Right lung (tissue), 10 donors: ENCODE results near the gene ATF2. TPM values are rescaled to one million over a fixed set of nuclear protein-coding genes. Genes with fewer than 3 reads are reported as not detected.
A peak's percentile ranks its signal among the peaks of the same experiment; 100 is the strongest.

Experiments
- DNase-seq, 2 donors: peaks; one replicate each; pipeline ENCODE4 v3.0.0-alpha.2; 2013
- long read RNA-seq, 8 donors: transcript quantifications; one replicate each; lab custom pipeline, GENCODE V29; 2026
- polyA plus RNA-seq, 5 donors: library from polyadenylated mRNA; unstranded; fragments of 120-200 nt; gene quantifications; one replicate each; pipeline versions ENCODE4 v1.2.1 to v1.2.3, GENCODE V29; 2013; ENCODE audit warnings: inconsistent platforms in 1 of 5, low replicate concordance in 1 of 5; ENCODE audit not compliant: insufficient read length in 5 of 5, insufficient read depth in 1 of 5

ATF2 gene, protein sequence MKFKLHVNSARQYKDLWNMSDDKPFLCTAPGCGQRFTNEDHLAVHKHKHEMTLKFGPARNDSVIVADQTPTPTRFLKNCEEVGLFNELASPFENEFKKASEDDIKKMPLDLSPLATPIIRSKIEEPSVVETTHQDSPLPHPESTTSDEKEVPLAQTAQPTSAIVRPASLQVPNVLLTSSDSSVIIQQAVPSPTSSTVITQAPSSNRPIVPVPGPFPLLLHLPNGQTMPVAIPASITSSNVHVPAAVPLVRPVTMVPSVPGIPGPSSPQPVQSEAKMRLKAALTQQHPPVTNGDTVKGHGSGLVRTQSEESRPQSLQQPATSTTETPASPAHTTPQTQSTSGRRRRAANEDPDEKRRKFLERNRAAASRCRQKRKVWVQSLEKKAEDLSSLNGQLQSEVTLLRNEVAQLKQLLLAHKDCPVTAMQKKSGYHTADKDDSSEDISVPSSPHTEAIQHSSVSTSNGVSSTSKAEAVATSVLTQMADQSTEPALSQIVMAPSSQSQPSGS
- polyA plus RNA-seq = 10 to 100 TPM; 43.8 to 76.6 (median 68.2) TPM
- long read RNA-seq, donor 1, full-length matches to known transcripts = 3 of 10 reads
- long read RNA-seq, donor 1, partial matches to known transcripts = 7 of 10 reads
- long read RNA-seq, donor 1, other reads (novel, unspliced or antisense) = 0 of 10 reads
- long read RNA-seq, donor 2, full-length matches to known transcripts = 5 of 5 reads
- long read RNA-seq, donor 2, partial matches to known transcripts = 0 of 5 reads
- long read RNA-seq, donor 2, other reads (novel, unspliced or antisense) = 0 of 5 reads
- long read RNA-seq, donor 3, full-length matches to known transcripts = 5 of 5 reads
- long read RNA-seq, donor 3, partial matches to known transcripts = 0 of 5 reads
- long read RNA-seq, donor 3, other reads (novel, unspliced or antisense) = 0 of 5 reads
- long read RNA-seq, donor 4, full-length matches to known transcripts = 6 of 6 reads
- long read RNA-seq, donor 4, partial matches to known transcripts = 0 of 6 reads
- long read RNA-seq, donor 4, other reads (novel, unspliced or antisense) = 0 of 6 reads
- long read RNA-seq, donor 5, full-length matches to known transcripts = 5 of 10 reads
- long read RNA-seq, donor 5, partial matches to known transcripts = 5 of 10 reads
- long read RNA-seq, donor 5, other reads (novel, unspliced or antisense) = 0 of 10 reads
- long read RNA-seq, donor 6, full-length matches to known transcripts = 8 of 8 reads
- long read RNA-seq, donor 6, partial matches to known transcripts = 0 of 8 reads
- long read RNA-seq, donor 6, other reads (novel, unspliced or antisense) = 0 of 8 reads
- long read RNA-seq, donor 7, full-length matches to known transcripts = 9 of 9 reads
- long read RNA-seq, donor 7, partial matches to known transcripts = 0 of 9 reads
- long read RNA-seq, donor 7, other reads (novel, unspliced or antisense) = 0 of 9 reads
- long read RNA-seq, donor 8, full-length matches to known transcripts = 2 of 2 reads
- long read RNA-seq, donor 8, partial matches to known transcripts = 0 of 2 reads
- long read RNA-seq, donor 8, other reads (novel, unspliced or antisense) = 0 of 2 reads

DNA sequence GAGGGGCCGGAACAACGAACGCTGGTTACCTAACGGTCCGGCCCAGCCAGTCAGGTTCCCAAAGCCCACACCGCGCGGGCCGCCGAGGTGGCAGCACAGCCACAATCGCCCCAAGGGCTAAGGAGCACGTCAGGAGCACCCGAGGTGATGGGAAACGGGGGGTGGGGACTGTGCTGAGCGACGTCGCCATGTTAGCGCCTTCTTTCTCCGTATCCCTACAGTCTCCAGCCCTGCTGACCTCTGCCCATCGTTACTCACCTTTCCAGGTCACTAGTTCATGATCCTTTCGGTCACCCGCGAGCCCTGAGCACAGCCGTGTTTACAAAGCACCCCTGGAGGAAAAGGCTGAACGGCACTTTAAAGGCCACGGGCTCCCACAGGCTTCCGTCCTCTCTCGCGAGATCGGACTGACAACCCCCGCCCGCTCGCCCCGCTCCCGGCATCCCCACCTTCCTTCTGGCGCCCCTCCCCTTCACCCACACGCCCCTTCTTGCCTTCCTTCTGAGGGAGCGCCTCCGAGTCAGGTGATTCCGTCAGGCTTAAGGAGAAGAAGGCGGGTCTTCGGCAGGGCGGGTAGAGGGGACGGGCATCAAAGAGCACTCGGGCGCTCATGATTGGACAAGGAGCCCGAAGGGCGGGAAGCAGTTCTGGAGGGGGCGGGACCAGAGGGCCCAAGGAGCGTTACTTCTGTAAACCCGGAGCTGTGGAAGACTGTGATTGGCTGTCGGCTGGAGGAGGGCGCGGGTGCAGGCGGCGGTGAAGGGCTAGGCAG is at the start of gene ATF2:
Gene ATF2 (minus strand): TSS at position 412 of the 772 bp plus-strand sequence. CDS start 31,760 bp downstream, outside the sequence.
- DNase-seq = peak; percentile 99

DNA sequence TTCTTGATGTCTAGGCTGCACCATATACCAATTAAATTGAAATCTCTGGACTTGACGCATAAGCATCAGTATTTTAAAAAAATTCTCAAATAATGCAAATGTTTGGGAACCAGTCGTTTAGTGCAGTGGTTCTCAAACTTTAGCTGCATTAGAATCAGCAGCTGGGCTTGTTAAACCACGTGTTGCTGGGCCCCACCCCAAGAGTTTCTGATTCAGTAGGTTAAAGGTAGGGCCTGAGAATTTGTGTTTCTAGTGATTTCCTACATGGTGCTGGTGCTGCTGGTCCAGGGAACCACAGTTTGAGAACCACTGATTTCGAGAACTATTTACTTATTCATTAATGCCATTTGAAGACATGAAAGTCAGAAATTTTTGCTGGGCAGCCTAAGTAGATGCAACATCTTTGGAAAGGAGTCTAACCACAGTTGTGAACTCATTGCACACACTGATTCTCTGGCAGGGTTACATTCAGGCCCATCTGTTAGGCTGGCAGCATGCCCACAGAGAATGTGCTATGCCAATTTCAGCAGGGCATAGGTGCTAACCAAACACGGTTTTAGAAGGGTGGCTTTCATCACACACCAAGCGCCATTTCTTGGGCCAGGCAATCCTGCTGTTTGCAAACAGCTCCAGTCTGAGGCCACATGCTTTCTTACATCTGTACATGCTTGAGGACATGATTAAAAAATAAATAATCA is 39.9 kb upstream of the ATF2 start:
- peak in 1 of 2 donors; percentile 8 for DNase-seq

DNA sequence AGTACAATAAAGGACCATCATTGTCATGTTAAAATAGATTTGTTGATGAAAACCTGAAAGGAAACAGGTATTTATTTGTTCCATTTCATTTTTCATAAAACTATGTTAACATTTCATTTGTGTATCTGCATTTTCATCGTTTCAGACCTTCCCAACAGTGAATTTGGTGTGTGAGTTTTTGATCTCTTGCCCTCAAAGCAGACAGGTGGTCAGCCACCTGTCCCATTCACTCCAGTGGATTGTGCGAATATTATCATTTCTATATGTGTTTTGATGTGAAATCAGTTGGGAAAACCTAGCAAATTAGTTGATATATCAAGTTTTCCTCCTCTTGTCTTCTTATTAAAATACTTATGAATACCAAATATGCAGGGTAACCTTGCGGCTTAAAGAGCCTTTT is 38.9 kb upstream of the ATF2 start:
- DNase-seq = no peak

DNA sequence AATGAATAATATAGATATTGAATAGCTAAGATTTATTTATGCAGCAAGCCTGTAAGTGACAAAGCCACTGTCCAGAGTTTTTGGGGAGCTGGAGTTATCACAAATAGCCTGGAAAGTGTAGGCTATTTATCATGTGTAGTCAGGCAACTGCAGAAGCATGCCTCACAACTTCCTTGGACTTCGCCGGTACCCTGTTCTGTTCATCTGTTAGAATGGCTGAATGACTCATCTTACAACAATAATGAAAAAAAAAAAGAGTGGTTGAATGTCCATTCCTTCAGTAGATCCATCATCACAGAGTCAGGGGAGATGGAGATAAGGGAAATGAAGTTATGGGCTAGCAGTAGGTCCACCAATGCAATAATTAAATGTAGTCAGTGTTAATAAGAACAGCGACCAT is 37.5 kb upstream of the ATF2 start:
- no peak for DNase-seq

DNA sequence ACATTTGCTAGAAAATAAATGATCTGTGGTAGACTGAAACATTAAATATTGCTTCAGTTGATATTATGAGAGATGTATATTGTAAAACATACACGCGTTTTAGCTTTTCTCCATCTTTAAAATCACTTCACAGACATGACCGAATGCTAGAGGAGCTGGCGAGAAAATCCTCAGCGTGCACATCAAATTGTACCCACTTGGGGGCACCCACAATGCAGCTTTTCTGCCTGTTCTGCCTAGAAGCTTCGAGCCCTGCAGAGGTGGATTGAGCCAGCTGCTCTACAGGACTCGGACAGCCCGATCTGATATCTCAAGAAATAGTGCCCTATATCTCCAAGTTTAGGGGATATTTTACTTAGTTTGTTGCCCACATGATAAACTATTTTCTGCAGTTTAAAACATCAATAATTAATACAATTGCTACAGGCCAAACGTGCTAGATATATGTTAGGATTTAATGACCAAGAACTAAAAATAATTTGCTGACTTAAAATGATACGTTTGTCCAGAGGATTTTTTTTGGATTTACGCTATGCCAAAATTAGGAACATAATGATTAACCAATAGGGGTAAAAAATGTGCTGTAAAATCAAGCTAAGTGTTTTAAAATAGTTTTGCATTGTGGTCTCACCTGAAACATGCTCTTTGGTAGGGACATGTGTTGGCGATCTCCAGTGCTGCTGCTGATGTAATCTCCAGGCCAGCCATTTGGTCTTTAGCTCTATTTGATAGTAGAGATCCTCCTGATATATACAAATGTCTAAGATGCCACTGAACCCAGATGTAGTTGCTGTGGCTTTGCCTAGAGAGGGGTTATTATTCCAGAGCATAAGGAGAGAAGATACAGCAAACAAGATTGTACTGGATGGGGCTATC is 35.9 kb upstream of the ATF2 start:
- DNase-seq = peak; percentile 26 to 37

DNA sequence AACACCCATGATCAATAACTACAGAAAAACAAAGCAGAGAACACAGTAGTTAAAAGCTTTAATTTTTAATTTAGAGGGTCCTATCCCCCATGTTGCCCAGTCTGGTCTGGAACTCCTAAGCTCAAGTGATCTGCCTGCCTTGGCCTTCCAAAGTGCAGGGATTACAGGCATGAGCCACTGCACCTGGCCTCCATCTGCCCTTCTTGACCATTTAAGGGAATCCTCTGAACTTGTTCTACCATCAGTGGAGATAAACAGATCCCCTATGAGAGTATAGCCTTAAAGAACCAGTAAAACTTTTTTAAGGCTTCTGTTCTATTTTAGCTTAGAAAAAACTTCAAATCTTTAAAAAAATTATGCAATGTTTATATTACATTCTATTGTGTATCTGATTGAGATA is 27.0 kb upstream of the ATF2 start:
- DNase-seq = no peak

DNA sequence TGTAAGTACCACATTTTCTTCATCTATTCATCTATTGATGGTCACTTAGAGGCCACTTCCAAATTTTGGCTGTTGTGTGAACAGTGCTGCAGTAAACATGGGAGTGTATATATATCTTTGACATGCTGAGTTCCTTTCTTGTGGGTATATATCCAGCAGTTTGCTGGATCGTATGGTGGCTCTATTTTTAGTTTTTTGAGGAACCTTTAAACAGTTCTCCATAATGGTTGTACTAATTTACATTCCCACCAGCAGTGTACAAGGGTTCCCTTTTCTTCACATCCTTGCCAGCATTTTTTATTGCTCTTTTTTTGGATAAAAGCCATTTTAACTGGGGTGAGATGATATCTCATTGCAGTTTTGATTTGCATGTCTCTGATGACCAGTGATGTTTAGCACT is 20.8 kb upstream of the ATF2 start:
- no peak for DNase-seq

DNA sequence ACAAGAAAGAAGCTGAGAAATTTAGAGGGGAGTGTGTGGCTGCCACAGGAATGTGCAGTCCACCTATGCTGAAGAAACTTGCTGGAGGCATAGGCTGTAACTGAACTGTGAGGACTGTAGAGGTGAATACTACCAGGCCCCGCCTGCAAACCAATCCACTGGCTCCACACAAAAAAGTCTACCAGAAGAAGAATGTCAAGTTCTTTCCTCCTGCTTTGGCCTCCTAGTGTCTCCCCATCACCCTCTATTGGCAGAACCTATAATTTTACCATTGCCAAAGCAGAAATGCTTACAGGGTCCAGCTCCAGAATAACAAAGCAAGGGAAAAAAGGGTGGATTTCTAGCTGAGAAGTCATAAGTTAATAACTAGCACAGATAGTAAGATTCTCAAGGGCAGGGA is 19.4 kb upstream of the ATF2 start:
- no peak for DNase-seq

DNA sequence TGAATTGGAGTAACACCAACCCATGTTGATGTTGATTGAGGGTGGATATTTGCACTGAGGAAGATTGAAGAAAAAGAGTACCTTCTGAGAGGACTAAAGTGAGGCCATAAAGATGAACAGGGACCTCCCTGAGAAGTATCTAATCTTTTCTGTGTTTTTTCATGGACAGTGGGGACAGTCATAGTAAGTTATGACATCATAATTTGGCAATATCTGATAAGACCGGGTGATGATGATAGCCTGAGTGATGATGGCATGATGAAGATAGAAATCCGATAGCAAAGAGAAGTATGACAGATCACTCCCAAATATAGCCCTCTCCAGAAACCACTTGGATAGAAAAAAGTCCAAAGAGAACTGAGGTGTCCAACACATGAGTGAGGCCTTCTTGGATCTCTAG is 15.7 kb upstream of the ATF2 start:
- no peak for DNase-seq

DNA sequence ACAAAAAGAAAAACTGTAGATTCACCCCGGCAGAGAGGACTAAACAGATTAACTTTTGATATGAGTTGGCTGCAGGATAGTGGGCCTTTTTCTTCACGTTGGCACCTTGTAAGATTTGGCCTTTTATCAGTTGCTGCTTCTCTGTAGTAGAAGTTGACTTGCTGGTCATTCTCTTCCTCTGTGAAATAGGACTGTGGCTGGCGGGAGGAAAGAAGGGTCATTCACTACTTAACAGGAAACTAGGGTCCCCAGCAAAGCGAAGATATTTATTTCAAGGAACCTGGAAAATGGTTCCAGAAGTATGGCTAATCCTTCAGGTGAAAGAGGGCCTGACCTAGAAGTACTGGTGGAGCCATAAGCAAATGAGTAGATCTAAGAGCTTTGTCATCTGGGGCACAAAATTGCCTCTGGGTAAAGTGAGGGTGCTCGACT is 13.9 kb upstream of the ATF2 start:
- no peak for DNase-seq

DNA sequence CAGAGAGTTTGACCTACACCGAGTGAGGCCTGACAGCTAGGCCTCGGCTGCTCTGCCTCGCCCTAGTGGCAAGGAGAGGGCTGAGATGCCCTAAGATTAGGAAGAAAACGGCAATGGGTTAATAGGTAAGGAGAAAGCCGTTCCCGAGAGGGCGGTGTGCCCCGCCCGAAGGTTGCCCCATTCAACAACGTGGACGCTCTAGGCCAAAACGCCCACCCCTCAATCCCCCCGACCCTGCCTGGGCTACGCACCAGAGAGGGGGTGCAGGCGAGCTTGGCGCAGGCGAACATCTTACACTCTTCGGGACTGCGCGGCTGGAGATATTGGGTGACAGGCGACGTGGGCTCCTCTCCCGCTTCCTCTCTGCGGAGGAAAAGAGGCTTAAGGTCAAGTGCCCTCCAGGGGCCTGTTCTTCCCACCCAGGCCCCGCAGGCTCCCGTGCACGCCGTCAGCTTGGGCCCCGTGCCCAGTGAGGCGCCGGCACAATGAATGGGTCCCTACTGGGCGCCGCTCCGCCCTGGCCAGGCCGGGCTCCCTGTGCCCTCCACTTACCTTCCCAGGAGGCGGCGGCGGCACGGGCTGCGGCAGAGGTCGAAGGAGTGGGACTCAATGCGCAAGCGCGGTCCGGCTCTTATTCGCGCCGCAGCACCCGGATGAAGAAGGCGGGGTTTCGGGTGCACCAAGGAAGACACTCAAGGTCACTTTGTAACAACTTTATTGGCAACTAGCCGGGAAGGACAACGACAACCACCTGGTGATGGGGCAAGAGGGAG is 13.3 kb upstream of the ATF2 start, which contains the start of gene ATP5MC3:
Gene ATP5MC3 (minus strand): TSS at position 607 of the 773 bp plus-strand sequence. CDS start 317 bp downstream, at position 290.
- peak; percentile 90 for DNase-seq

DNA sequence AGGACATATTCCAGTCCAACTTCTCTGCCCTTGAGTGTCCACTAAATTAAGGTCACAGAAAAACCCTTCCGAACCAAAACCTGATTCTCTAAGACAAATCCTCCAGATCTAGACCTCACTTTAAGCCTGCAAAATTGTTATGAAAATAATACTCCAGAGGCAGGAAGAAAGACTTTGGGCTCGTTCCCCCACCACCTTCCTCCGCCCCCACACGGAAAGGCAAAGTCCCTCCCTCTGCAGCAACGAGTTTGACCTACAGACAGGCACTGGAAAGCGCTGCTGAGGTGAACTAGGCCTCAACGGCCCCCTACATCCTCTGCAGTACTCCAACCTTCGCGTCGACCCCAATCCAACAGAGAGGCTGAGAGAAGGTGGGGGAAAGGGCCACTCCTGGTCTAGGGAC is 12.7 kb upstream of the ATF2 start:
- peak; percentile 47 to 52 for DNase-seq

DNA sequence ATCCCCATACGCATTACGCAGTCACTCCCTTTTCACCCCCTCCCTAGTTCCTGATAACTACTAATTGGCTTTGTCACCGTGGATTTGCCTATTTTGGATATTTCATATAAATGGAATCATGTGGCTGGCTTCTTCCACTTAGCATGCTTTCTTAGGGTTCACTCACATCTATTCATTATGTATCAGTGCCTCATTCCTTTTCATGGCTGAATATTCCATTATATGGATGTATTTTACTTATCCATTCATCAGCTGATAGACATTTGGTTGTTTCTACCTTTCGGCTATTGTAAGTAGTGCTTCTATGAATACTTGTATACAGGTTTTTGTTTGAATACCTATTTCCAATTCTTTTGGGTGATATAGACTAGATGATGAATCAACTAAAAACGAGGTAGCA is 8.6 kb upstream of the ATF2 start:
- no peak for DNase-seq

DNA sequence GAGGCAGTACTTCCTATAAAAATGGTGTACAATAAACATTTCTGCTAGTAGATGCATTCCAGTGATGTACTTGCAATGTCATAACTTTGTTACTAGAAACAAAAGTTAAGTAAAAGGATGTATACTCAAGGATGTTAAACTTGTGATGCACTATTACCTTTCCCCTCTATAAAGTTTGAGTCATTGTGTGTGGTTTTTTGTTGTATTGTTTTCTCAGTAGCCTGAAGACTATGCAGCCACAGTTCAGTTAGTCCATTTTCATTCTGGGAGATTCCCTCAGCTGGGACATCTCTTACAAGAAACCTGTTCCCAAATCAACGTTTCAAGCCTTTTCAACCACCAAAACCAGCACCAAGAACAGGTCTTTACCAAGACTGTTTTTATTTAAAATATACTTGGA is 7.9 kb upstream of the ATF2 start:
- no peak for DNase-seq

DNA sequence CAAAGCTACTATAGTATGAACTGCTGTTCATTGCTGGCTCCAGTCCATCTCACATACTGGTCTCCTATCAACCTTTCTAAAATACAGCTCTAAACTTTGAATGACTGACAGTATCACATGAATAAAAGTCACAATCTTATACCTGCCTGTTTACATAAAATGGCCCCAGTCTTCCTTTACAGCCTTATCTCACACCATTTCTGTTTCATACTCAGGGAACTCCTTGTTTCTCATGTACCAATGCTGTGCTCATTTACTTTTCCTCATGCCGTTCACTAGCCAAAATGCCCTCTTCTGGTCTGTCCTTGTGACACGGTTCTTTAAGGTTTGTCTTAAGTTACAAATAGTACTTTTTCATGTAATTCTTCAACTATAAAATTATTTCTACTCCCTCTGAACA is 7.3 kb upstream of the ATF2 start:
- no peak for DNase-seq

DNA sequence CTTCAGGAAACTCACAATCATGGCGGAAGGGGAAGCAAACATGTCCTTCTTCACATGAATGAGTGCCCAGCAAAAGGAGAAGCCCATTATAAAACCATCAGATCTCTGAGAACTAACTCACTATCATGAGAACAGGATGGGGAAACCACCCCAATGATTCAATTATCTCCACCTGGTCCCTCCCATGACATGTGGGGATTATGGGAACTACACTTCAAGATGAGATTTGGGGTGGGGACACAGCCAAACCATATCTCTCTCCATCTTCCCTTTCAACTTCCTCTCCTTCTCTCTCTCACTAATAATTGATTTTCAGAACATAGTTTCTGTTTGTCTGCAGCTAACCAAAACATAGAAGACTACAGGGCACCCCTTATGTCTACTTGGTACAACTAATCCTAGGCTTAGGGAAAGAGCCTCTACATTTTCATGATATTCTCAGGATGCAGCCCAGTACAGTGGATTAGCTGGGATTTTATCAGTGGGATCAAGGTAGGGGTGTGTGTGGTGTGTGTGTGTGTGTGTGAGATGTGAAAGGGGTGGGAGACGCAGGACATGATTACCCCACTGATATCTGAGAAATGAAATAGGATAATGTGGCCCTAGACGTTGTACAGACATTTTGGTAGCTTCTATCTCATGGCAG is 2.8 kb upstream of the ATF2 start:
- DNase-seq = no peak

DNA sequence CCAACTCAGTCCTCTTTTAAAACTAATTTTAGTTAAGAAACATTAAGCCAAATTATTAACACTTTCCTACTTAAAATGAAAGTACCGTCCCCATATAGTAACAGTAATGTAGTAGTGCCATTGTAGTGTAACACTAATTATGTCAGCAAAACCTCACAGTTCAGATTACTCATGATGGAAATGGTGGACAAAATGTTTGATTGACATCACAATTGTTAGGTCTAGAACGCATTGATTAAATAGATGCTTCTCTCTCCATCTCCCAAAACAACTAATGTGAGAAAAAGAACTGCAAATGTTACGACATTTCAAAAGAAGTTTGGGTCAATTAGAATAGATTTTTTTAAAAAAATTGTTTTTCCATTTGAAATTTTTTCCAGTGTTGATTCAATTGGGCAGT is 1.2 kb upstream of the ATF2 start:
- DNase-seq = no peak
